ENCODE results near the gene TAF4.

DNA sequence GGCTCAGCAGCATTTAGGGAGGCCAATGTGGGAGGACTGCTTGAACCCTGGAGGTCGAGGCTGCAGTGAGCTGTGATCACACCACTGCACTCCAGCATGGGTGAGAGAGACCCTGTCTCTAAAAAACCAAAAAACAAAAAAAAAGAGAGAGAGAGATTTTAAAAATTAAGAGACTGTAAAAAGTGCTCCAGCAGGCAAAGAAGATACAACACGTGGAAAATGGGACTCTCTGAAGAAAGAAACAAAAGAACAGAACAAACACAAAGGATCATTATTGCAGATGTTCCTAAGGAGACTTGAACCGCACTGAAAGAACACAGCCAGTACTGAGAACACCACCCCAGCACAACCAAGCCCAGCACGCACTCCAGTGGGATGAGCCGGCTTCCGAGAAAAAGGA, 74.2 kb downstream of the TAF4 start:
- TF ChIP-seq POLR2A (IDR thresholded peaks at IDR 0.05): no peak
- TF ChIP-seq, protein P1, sequence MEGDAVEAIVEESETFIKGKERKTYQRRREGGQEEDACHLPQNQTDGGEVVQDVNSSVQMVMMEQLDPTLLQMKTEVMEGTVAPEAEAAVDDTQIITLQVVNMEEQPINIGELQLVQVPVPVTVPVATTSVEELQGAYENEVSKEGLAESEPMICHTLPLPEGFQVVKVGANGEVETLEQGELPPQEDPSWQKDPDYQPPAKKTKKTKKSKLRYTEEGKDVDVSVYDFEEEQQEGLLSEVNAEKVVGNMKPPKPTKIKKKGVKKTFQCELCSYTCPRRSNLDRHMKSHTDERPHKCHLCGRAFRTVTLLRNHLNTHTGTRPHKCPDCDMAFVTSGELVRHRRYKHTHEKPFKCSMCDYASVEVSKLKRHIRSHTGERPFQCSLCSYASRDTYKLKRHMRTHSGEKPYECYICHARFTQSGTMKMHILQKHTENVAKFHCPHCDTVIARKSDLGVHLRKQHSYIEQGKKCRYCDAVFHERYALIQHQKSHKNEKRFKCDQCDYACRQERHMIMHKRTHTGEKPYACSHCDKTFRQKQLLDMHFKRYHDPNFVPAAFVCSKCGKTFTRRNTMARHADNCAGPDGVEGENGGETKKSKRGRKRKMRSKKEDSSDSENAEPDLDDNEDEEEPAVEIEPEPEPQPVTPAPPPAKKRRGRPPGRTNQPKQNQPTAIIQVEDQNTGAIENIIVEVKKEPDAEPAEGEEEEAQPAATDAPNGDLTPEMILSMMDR (IDR thresholded peaks at IDR 0.05): no peak
